H9 (cell line): ENCODE results near the gene LIG3. TPM values are rescaled to one million over a fixed set of nuclear protein-coding genes. Genes with fewer than 3 reads are reported as not detected.

ENCODE experiments used
- DNase-seq: peaks from one replicate; pipeline ENCODE4 v3.0.0-alpha.2; 2017
- H2AFZ ChIP-seq: one replicate; pipeline ENCODE4 v1.6.1; 2013; ENCODE audit warnings: mild to moderate bottlenecking, low read length, control low read depth, moderate library complexity
- H2AK5ac ChIP-seq: 2 replicates; pipeline ENCODE4 v1.6.1; 2013; ENCODE audit warnings: low read length, control low read depth, mixed read lengths; ENCODE audit not compliant: insufficient read length
- H2BK120ac ChIP-seq: one replicate; pipeline ENCODE4 v1.6.1; 2013; ENCODE audit warnings: low read depth, mild to moderate bottlenecking, low read length, control low read depth, inconsistent platforms; ENCODE audit not compliant: poor library complexity, severe bottlenecking
- H2BK12ac ChIP-seq: 2 replicates; pipeline ENCODE4 v1.6.1; 2013; ENCODE audit warnings: low read length, control low read depth, mixed read lengths, low read depth; ENCODE audit not compliant: insufficient read length
- H2BK15ac ChIP-seq: 2 replicates; pipeline ENCODE4 v1.6.1; 2013; ENCODE audit warnings: low read depth, low read length, control low read depth
- H2BK20ac ChIP-seq: one replicate; pipeline ENCODE4 v1.6.1; 2013; ENCODE audit warnings: low read depth, mild to moderate bottlenecking, low read length, control low read depth, inconsistent platforms; ENCODE audit not compliant: poor library complexity, severe bottlenecking
- H2BK5ac ChIP-seq: 2 replicates; pipeline ENCODE4 v1.6.1; 2013; ENCODE audit warnings: low read length, control low read depth, mixed read lengths; ENCODE audit not compliant: insufficient read length
- H3K14ac ChIP-seq: 2 replicates; pipeline ENCODE4 v1.6.1; 2013; ENCODE audit warnings: low read length, control low read depth; ENCODE audit not compliant: insufficient read depth
- H3K18ac ChIP-seq: 2 replicates; pipeline ENCODE4 v1.6.1; 2013; ENCODE audit warnings: low read depth, mild to moderate bottlenecking, mixed read lengths, low read length, control low read depth; ENCODE audit not compliant: insufficient read length
- H3K23ac ChIP-seq: 2 replicates; pipeline ENCODE4 v1.6.1; 2013; ENCODE audit warnings: low read length, control low read depth, mixed read lengths, low read depth; ENCODE audit not compliant: insufficient read length
- H3K23me2 ChIP-seq: 2 replicates; pipeline ENCODE4 v1.6.1; 2013; ENCODE audit warnings: low read depth, mild to moderate bottlenecking, mixed read lengths, low read length, control low read depth; ENCODE audit not compliant: insufficient read length, poor library complexity, severe bottlenecking
- H3K27ac ChIP-seq: 2 replicates; pipeline ENCODE4 v1.5.1; 2013; ENCODE audit warnings: low read length, control low read depth, mixed read lengths, low read depth; ENCODE audit not compliant: insufficient read length
- H3K27me3 ChIP-seq: 2 replicates; pipeline ENCODE4 v1.6.1; 2013; ENCODE audit warnings: low read length, control low read depth, inconsistent platforms; ENCODE audit not compliant: insufficient read depth
- H3K4ac ChIP-seq: 2 replicates; pipeline ENCODE4 v1.6.1; 2013; ENCODE audit warnings: low read depth, mild to moderate bottlenecking, control low read depth, inconsistent platforms, low read length, moderate library complexity
- H3K4me1 ChIP-seq: 2 replicates; pipeline ENCODE4 v1.6.1; 2013; ENCODE audit warnings: low read length, control low read depth, inconsistent platforms; ENCODE audit not compliant: insufficient read depth
- H3K4me2 ChIP-seq: 2 replicates; pipeline ENCODE4 v1.6.1; 2013; ENCODE audit warnings: low read length, control low read depth, mixed read lengths; ENCODE audit not compliant: insufficient read length, insufficient read depth
- H3K56ac ChIP-seq: 2 replicates; pipeline ENCODE4 v1.6.1; 2013; ENCODE audit warnings: low read depth, mild to moderate bottlenecking, mixed read lengths, low read length, control low read depth; ENCODE audit not compliant: insufficient read length
- H3K79me1 ChIP-seq: 2 replicates; pipeline ENCODE4 v1.6.1; 2013; ENCODE audit warnings: low read depth, mild to moderate bottlenecking, moderate library complexity, low read length, control low read depth, inconsistent platforms; ENCODE audit not compliant: insufficient read depth, poor library complexity, severe bottlenecking
- H3K79me2 ChIP-seq: 2 replicates; pipeline ENCODE4 v1.6.1; 2013; ENCODE audit warnings: low read length, control low read depth, inconsistent platforms; ENCODE audit not compliant: insufficient read depth
- H3K9ac ChIP-seq: 2 replicates; pipeline ENCODE4 v1.6.1; 2013; ENCODE audit warnings: low read length, control low read depth, mixed read lengths; ENCODE audit not compliant: insufficient read length; ENCODE audit errors: extremely low read depth
- H3K9me3 ChIP-seq: one replicate; pipeline ENCODE4 v1.6.1; 2013; ENCODE audit warnings: low read depth, low read length, inconsistent platforms; ENCODE audit not compliant: control insufficient read depth
- H3T11ph ChIP-seq: one replicate; pipeline ENCODE4 v1.6.1; 2013; ENCODE audit warnings: mild to moderate bottlenecking, low read length, control low read depth, inconsistent platforms
- H4K20me1 ChIP-seq: one replicate; pipeline ENCODE4 v1.6.1; 2013; ENCODE audit not compliant: control insufficient read depth, insufficient read length, insufficient read depth
- H4K5ac ChIP-seq: 2 replicates; pipeline ENCODE4 v1.6.1; 2013; ENCODE audit warnings: low read depth, mild to moderate bottlenecking, mixed read lengths, low read length, control low read depth; ENCODE audit not compliant: insufficient read length
- H4K8ac ChIP-seq: replicated peaks from 2 replicates; pipeline ENCODE4 v1.6.1; 2013; ENCODE audit warnings: low read length, control low read depth, mixed read lengths, low read depth; ENCODE audit not compliant: insufficient read length
- H4K91ac ChIP-seq: 2 replicates; pipeline ENCODE4 v1.6.1; 2013; ENCODE audit warnings: low read depth, mild to moderate bottlenecking, moderate library complexity, mixed read lengths, low read length, control low read depth; ENCODE audit not compliant: insufficient read length
- H3K27ac Mint-ChIP-seq, 3 experiments: 2 replicates in 2 of 3; 3 replicates in 1 of 3; pipeline ENCODE4 v1.8.0; 2020 to 2021; ENCODE audit warnings: mixed read lengths in 3 of 3, mild to moderate bottlenecking in 1 of 3, moderate library complexity in 1 of 3
- H3K27me3 Mint-ChIP-seq: 2 replicates; pipeline ENCODE4 v1.8.0; 2021; ENCODE audit warnings: low read depth, mild to moderate bottlenecking, moderate library complexity, mixed read lengths
- H3K36me3 Mint-ChIP-seq, 3 experiments: 2 replicates in 2 of 3; 3 replicates in 1 of 3; pipeline ENCODE4 v1.8.0; 2020 to 2021; ENCODE audit warnings: low read depth in 3 of 3, mixed read lengths in 3 of 3; ENCODE audit not compliant: insufficient read depth in 1 of 3
- H3K4me1 Mint-ChIP-seq, 2 experiments: 2 replicates each; pipeline ENCODE4 v1.8.0; 2020; ENCODE audit warnings: mixed read lengths in 2 of 2
- H3K4me3 Mint-ChIP-seq, 2 experiments: 2 replicates in 1 of 2; 3 replicates in 1 of 2; pipeline ENCODE4 v1.8.0; 2020 to 2021; ENCODE audit warnings: mild to moderate bottlenecking in 2 of 2, mixed read lengths in 2 of 2, moderate library complexity in 1 of 2
- H3K9me3 Mint-ChIP-seq, 2 experiments: 2 replicates in 1 of 2; 3 replicates in 1 of 2; pipeline ENCODE4 v1.8.0; 2020; ENCODE audit warnings: mild to moderate bottlenecking in 2 of 2, mixed read lengths in 2 of 2, moderate library complexity in 1 of 2
- CTCF ChIP-seq: fragments of 200-600 bp; sonication (generic); conservative IDR thresholded peaks from 3 replicates; pipeline ENCODE4 v1.8.0; 2021; ENCODE audit warnings: antibody characterized with exemption, mild to moderate bottlenecking
- WGBS: extraction: QIAGEN DNeasy Blood & Tissue Kit; methylation state at CpG from one replicate; pipeline ENCODE4 v1.1.7; 2013; ENCODE audit warnings: missing lambda C conversion rate, low lambda C conversion rate, mixed read lengths; ENCODE audit not compliant: insufficient read length; ENCODE audit errors: extremely low coverage; 5-methylcytosine and 5-hydroxymethylcytosine counted together
- total RNA-seq: library from RNA; stranded (reverse); gene quantifications from 2 replicates; pipeline ENCODE4 v1.2.1, GENCODE V29; 2021

The LIG3 gene
- total RNA-seq, 1 experiment from 2014 or later = 96.0 TPM

- H3K27me3 Mint-ChIP-seq = no peaks in the 10 kb centered on the region; the same call in none of the 2 replicates
- no peak overlapping the region for H2BK5ac ChIP-seq
Measured at GRCh38 chr17:34981538-34982241, 1.4 kb downstream of the LIG3 start.

More at GRCh38 chr17:34981538-34982241, 1.4 kb downstream of the LIG3 start:
- H3K9me3 ChIP-seq = no peaks in the 10 kb centered on the region
- H3K36me3 Mint-ChIP-seq = peaks cover 21 to 45% (median 38%) of the 10 kb centered on the region in 3 experiments
- H3K14ac ChIP-seq = no peak overlapping the region
- WGBS = no CpG with 5 or more reads among the region's 8 CpGs
- no peak for DNase-seq
- no peak overlapping the region for H2AK5ac ChIP-seq
- H3K27ac ChIP-seq = no peak overlapping the region
- H3K9me3 Mint-ChIP-seq = no peaks in the 10 kb centered on the region; a peak in 1 of 5 replicates
- H3K23ac ChIP-seq = no peak overlapping the region
- peak overlapping the region; percentile 90 for H3K4me2 ChIP-seq
- H3K4ac ChIP-seq = no peak overlapping the region; the same call in 1 of the 2 replicates
- peak overlapping the region; percentile 82 for H3K9ac ChIP-seq
- no peak for TF ChIP-seq CTCF
- H3K4me3 Mint-ChIP-seq = peak overlapping the region; percentile 87 to 90
- H3K27ac Mint-ChIP-seq = peak overlapping the region; percentile 81 to 96 (median 94)
- H4K8ac ChIP-seq = no peak overlapping the region
- no peaks in the 10 kb centered on the region for H4K20me1 ChIP-seq
- H3K56ac ChIP-seq = no peak overlapping the region
- H3T11ph ChIP-seq = no peak overlapping the region
- no peak overlapping the region for H2AFZ ChIP-seq
- no peak overlapping the region for H4K5ac ChIP-seq
- H3K79me2 ChIP-seq = peaks cover 10% of the 10 kb centered on the region
- peaks cover 26 to 35% of the 10 kb centered on the region in 2 experiments for H3K4me1 Mint-ChIP-seq
- no peak overlapping the region for H2BK12ac ChIP-seq
- H2BK20ac ChIP-seq = no peak overlapping the region
- H3K23me2 ChIP-seq = no peaks in the 10 kb centered on the region
- H3K27me3 ChIP-seq = no peaks in the 10 kb centered on the region
- no peak overlapping the region for H2BK15ac ChIP-seq
- H4K91ac ChIP-seq = no peak overlapping the region
- no peak overlapping the region for H3K18ac ChIP-seq
- H3K4me1 ChIP-seq = no peaks in the 10 kb centered on the region
- peaks cover 18% of the 10 kb centered on the region for H3K79me1 ChIP-seq
- no peak overlapping the region for H2BK120ac ChIP-seq
